SHP77 treated with DMSO at 0.1 percent for 48 hours (cell line): ENCODE results near the gene KIAA1217.
"Not testable (repeated sequence)": the region's sequence is repeated elsewhere in the genome, so short reads cannot be mapped to it uniquely, and the experiment has no call there.

Experiments
- DNase-seq: peaks from one replicate; lab custom pipeline; 2025; lab: John Stamatoyannopoulos, UW

Gene KIAA1217

DNA sequence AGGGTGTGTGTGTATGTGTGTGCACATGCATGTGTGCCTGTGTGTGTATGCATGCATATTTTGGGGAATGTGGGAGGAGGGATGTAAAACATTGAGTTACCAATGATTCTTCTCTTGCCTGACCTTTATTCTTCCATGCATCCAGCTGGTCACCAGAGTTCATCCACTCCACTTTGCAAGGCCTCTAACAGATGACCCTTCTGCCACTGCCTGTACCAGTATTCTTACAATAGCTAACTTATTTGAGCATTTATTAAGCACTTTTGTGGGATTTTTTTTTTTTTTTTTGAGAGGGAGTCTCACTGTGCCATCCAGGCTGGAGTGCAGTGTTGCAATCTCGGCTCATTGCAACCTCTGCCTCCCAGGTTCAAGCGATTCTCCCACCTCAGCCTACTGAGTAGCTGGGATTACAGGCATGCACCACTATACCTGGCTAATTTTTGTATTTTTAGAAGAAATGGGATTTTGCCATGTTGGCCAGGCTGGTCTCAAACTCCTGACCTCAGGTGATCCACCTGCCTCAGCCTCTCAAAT, 233.8 kb downstream of the KIAA1217 start:
- not testable (repeated sequence) for DNase-seq

DNA sequence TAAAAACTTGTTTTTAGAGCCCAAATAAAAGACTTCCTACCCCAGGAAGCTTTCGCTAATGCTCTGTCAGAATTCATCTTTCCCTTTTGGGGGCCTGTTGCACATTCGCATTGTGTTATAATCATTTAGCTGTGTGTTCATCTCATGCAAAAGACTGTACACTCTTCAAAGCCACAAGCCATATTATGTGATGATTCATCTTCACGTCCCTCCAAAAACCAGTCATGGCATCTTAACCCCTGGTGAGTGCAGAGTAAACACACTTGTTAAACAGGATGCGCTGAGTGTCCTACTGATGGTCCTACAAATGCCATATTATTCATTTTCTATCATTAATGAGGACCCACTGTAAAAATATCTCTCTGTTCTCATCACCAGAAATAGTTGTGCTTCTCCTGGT, 235.4 kb downstream of the KIAA1217 start:
- no peak for DNase-seq

DNA sequence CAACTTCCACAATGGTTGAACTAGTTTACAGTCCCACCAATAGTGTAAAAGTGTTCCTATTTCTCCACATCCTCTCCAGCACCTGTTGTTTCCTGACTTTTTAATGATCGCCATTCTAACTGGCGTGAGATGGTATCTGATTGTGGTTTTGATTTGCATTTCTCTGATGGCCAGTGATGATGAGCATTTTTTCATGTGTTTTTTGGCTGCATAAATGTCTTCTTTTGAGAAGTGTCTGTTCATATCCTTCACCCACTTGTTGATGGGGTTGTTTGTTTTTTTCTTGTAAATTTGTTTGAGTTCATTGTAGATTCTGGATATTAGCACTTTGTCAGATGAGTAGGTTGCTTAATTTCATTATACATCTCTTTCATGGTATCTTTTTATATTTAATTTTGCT, 237.0 kb downstream of the KIAA1217 start:
- DNase-seq, result not testable (repeated sequence)

- DNase-seq, result no peak
Measured at GRCh38 chr10:24446739-24447138, 237.8 kb downstream of the KIAA1217 start.

- DNase-seq, result no peak
Measured at GRCh38 chr10:24448351-24448999, 239.5 kb downstream of the KIAA1217 start.

GRCh38 chr10:24449321-24449740, 240.4 kb downstream of the KIAA1217 start:
- DNase-seq, result no peak

- no peak for DNase-seq
Measured at GRCh38 chr10:24449769-24450310, 240.9 kb downstream of the KIAA1217 start.

DNA sequence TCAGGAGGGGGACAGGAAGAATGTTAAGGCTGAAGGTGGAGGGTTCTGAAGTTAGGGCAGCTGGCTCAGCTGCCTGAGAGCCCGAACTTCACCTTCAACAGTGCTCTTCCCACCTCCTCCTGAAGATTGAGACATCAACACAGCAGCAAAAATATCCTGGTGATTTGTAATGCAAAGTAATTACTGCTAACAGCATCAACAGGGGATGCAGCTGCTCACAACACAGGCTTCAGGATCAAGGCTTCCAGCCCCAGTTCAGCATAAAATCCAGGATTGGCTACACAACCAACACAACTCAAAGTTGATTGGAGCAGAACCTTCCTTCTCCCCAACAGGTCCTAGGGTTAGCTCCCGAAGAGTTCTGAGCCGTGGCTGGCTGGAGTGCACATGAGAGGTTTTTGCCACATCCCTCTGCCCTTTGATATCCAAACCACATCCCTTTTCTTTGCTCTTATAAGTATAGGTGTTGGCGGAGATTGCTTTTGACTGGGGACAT, 242.4 kb downstream of the KIAA1217 start:
- no peak for DNase-seq

DNA sequence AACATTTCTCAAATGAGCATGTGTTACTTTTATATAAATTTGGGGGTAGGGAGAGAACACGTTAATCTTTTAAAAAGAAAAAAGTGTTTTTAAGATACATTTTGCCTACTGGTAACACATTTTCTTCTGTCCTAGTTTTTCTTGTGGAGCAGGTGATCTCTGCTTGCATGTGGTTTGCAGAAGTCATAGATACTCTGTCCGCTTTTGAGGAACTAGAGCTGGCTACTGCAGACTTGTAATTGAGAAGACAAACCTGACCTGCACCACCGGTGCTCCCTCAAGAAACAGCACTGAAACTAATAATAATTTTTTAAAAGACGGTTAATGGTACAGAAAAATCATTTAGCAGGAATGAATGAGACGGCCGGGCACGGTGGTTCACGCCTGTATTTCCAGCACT, 243.1 kb downstream of the KIAA1217 start:
- DNase-seq, result no peak

GRCh38 chr10:24453404-24453830, 244.5 kb downstream of the KIAA1217 start:
- no peak for DNase-seq

GRCh38 chr10:24453973-24454372, 245.0 kb downstream of the KIAA1217 start:
- no peak for DNase-seq

DNA sequence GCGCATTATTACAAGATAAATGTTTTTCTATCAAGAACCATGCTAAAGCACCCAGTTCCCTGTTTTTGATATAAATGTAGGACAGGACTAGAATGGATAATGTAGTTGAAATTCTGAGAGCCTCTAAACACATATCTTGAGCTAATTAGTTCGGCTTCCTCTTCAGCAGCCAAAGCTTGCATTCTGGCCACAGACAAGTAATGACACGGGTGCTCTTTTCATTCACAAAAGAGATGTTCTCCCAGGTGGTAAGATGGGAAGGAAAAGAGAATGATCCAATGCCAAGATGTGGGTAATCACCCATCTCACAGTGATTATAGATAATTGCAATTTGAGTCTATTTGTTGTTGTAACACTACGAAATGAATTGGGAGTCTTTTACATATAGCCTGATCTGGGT, 246.5 kb downstream of the KIAA1217 start:
- DNase-seq, result no peak

DNA sequence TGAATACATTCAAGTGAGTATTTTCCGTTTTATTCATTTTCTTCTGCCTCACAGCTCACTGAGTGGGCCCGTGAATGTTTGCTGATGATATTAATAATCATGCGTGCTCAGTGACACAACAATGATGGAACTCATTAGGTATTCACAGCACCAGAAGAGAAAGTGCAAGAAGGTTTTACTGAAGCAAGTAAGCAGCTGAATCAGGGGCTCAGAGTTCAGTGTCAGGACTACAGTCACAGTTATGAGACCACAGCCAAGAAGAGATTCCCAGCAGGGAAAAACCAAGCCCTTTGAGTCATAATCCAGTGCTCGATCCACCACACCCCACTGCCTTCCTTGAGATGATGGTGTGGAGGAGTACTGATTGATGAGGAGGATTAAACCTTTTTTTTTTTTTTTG, 247.4 kb downstream of the KIAA1217 start:
- DNase-seq, result no peak

- no peak for DNase-seq
Measured at GRCh38 chr10:24457661-24458318, 248.9 kb downstream of the KIAA1217 start.

GRCh38 chr10:24459836-24460235, 250.9 kb downstream of the KIAA1217 start:
- DNase-seq, result no peak

- DNase-seq, result no peak
Measured at GRCh38 chr10:24462291-24462813, 253.4 kb downstream of the KIAA1217 start.

GRCh38 chr10:24462889-24463552, 254.1 kb downstream of the KIAA1217 start:
- DNase-seq, result no peak

- DNase-seq, result no peak
Measured at GRCh38 chr10:24463611-24464426, 254.9 kb downstream of the KIAA1217 start.

- no peak for DNase-seq
Measured at GRCh38 chr10:24465124-24465874, 256.4 kb downstream of the KIAA1217 start.
